ENCODE results near the gene ALG5. TPM values are rescaled to one million over a fixed set of nuclear protein-coding genes. Genes with fewer than 3 reads are reported as not detected.

The ALG5 gene
- polyA plus RNA-seq, 1 of the 3 experiments (the other 2 are of a cell fraction): 24.2 TPM

GRCh38 chr13:36917311-36917710, 81.8 kb downstream of the ALG5 start:
- Histone ChIP-seq H3K4me2 (peak overlapping the region; percentile 83), H3K9me3 (no peaks in the 10 kb centered on the region), H3K27ac (ENCODE audit: low read depth in 2 of 2, low read length in 1 of 2) (peak overlapping the region; percentile 84 to 96), H3K9me2 (no peaks in the 10 kb centered on the region), H2AFZ (ENCODE audit: low read depth) (no peak overlapping the region), H3K27me3 (ENCODE audit: insufficient read depth) (no peaks in the 10 kb centered on the region), H3K4me1 (ENCODE audit: control insufficient read depth in 1 of 2, insufficient read depth in 2 of 2, low read depth in 1 of 2, low read length in 1 of 2) (peaks cover 42 to 44% of the 10 kb centered on the region in 2 experiments; a peak in 3 of 4 replicates), H4K20me1 (ENCODE audit: insufficient read depth) (no peaks in the 10 kb centered on the region), H3K36me3 (replicated peaks in 1 of 2; ENCODE audit: control insufficient read depth in 1 of 2, insufficient read depth in 2 of 2, low read length in 1 of 2) (no peaks in the 10 kb centered on the region), H3F3A (replicated peaks; ENCODE audit: insufficient read depth) (peaks cover 24% of the 10 kb centered on the region), H3K4me3 (ENCODE audit: low read depth in 2 of 2, low read length in 1 of 2) (peak overlapping the region; percentile 9 to 95; a peak in 3 of 4 replicates), H3K79me2 (ENCODE audit: insufficient read depth) (peaks cover 67% of the 10 kb centered on the region), H3K9ac (peak overlapping the region; percentile 83; the same call in 1 of the 2 replicates)
- TF ChIP-seq, protein P1, sequence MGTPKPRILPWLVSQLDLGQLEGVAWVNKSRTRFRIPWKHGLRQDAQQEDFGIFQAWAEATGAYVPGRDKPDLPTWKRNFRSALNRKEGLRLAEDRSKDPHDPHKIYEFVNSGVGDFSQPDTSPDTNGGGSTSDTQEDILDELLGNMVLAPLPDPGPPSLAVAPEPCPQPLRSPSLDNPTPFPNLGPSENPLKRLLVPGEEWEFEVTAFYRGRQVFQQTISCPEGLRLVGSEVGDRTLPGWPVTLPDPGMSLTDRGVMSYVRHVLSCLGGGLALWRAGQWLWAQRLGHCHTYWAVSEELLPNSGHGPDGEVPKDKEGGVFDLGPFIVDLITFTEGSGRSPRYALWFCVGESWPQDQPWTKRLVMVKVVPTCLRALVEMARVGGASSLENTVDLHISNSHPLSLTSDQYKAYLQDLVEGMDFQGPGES (IDR thresholded peaks at IDR 0.05; ENCODE audit: low read depth, low read length): no peak
- no peak for TF ChIP-seq NFIC (IDR thresholded peaks at IDR 0.05; ENCODE audit: borderline replicate concordance)
- TF ChIP-seq, protein P2, sequence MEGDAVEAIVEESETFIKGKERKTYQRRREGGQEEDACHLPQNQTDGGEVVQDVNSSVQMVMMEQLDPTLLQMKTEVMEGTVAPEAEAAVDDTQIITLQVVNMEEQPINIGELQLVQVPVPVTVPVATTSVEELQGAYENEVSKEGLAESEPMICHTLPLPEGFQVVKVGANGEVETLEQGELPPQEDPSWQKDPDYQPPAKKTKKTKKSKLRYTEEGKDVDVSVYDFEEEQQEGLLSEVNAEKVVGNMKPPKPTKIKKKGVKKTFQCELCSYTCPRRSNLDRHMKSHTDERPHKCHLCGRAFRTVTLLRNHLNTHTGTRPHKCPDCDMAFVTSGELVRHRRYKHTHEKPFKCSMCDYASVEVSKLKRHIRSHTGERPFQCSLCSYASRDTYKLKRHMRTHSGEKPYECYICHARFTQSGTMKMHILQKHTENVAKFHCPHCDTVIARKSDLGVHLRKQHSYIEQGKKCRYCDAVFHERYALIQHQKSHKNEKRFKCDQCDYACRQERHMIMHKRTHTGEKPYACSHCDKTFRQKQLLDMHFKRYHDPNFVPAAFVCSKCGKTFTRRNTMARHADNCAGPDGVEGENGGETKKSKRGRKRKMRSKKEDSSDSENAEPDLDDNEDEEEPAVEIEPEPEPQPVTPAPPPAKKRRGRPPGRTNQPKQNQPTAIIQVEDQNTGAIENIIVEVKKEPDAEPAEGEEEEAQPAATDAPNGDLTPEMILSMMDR (IDR thresholded peaks at IDR 0.05): no peak
- TF ChIP-seq EZH2phosphoT487 (IDR thresholded peaks at IDR 0.05; ENCODE audit: borderline replicate concordance, low read depth): no peak
- no peak for TF ChIP-seq RFX5 (IDR thresholded peaks at IDR 0.05; ENCODE audit: low read length)
- TF ChIP-seq ELF1 (IDR thresholded peaks at IDR 0.05): no peak
- no peak for TF ChIP-seq RXRA (IDR thresholded peaks at IDR 0.05; ENCODE audit: borderline replicate concordance, low read depth)
- no peak for TF ChIP-seq TCF12 (IDR thresholded peaks at IDR 0.05)
- TF ChIP-seq TAF1 (IDR thresholded peaks at IDR 0.05; ENCODE audit: borderline replicate concordance, low read depth, low read length): no peak
- no peak for TF ChIP-seq EP300 (IDR thresholded peaks at IDR 0.05; ENCODE audit: borderline replicate concordance in 1 of 2, low read depth in 1 of 2, low read length in 1 of 2)
- TF ChIP-seq MAX (IDR thresholded peaks at IDR 0.05; ENCODE audit: low read depth): no peak
- no peak for TF ChIP-seq USF2 (IDR thresholded peaks at IDR 0.05; ENCODE audit: borderline replicate concordance, low read depth, low read length)
- TF ChIP-seq, protein P3, sequence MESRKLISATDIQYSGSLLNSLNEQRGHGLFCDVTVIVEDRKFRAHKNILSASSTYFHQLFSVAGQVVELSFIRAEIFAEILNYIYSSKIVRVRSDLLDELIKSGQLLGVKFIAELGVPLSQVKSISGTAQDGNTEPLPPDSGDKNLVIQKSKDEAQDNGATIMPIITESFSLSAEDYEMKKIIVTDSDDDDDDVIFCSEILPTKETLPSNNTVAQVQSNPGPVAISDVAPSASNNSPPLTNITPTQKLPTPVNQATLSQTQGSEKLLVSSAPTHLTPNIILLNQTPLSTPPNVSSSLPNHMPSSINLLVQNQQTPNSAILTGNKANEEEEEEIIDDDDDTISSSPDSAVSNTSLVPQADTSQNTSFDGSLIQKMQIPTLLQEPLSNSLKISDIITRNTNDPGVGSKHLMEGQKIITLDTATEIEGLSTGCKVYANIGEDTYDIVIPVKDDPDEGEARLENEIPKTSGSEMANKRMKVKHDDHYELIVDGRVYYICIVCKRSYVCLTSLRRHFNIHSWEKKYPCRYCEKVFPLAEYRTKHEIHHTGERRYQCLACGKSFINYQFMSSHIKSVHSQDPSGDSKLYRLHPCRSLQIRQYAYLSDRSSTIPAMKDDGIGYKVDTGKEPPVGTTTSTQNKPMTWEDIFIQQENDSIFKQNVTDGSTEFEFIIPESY (IDR thresholded peaks at IDR 0.05; ENCODE audit: borderline replicate concordance, low read depth): no peak
- WGBS (ENCODE audit: low lambda C conversion rate): 26% methylated on average over 3 of the region's 3 CpGs
- CTCF ChIA-PET: interaction anchor here (2.4 kb wide), 1 partner anchor 82 kb away, joined by 8 read pairs; the partner anchor contains the start of gene ALG5
- DNase-seq: no peak
- POLR2A ChIA-PET: no interaction called here

Measured in SK-N-SH (cell line).